Neuronal stem cell (in vitro differentiated cells): ENCODE results near the gene ERI3.

ENCODE experiments used
- DNase-seq: peaks from one replicate; pipeline ENCODE4 v3.0.0-alpha.2; 2013; ENCODE audit warnings: low spot score
- H2AFZ ChIP-seq: one replicate; pipeline ENCODE4 v1.6.1; 2013; ENCODE audit warnings: mild to moderate bottlenecking, low read length, inconsistent platforms
- H2AK5ac ChIP-seq: 2 replicates; pipeline ENCODE4 v1.6.1; 2013; ENCODE audit warnings: low read depth, mild to moderate bottlenecking, inconsistent platforms, low read length, moderate library complexity, mixed read lengths
- H2BK120ac ChIP-seq: 2 replicates; pipeline ENCODE4 v1.6.1; 2013; ENCODE audit warnings: low read depth, mild to moderate bottlenecking, inconsistent platforms, low read length, moderate library complexity, mixed read lengths
- H2BK12ac ChIP-seq: one replicate; pipeline ENCODE4 v1.6.1; 2013; ENCODE audit warnings: low read length, inconsistent platforms
- H2BK15ac ChIP-seq: 2 replicates; pipeline ENCODE4 v1.6.1; 2013; ENCODE audit warnings: mild to moderate bottlenecking, low read length, inconsistent platforms, mixed read lengths
- H2BK5ac ChIP-seq: one replicate; pipeline ENCODE4 v1.6.1; 2013; ENCODE audit warnings: inconsistent platforms, mild to moderate bottlenecking, low read length, moderate library complexity
- H3K14ac ChIP-seq: one replicate; pipeline ENCODE4 v1.6.1; 2013; ENCODE audit warnings: low read length, inconsistent platforms
- H3K18ac ChIP-seq: 2 replicates; pipeline ENCODE4 v1.6.1; 2013; ENCODE audit warnings: low read length, inconsistent platforms
- H3K23ac ChIP-seq: 2 replicates; pipeline ENCODE4 v1.6.1; 2013; ENCODE audit warnings: low read depth, mild to moderate bottlenecking, mixed read lengths, low read length, inconsistent platforms; ENCODE audit not compliant: poor library complexity
- H3K27ac ChIP-seq: replicated peaks from 3 replicates; pipeline ENCODE4 v1.5.1; 2013; ENCODE audit warnings: low read length, inconsistent platforms
- H3K27me3 ChIP-seq, 3 experiments: 2 replicates each; pipeline ENCODE4 v1.6.1; 2013; ENCODE audit warnings: low read length in 3 of 3, mild to moderate bottlenecking in 2 of 3, inconsistent platforms in 1 of 3, low read depth in 1 of 3, mixed read lengths in 1 of 3, moderate library complexity in 1 of 3; ENCODE audit not compliant: control insufficient read depth in 3 of 3, insufficient read depth in 3 of 3
- H3K36me3 ChIP-seq, 2 donors: replicated peaks in 1 of 2; 2 replicates each; pipeline ENCODE4 v1.6.1; 2013; ENCODE audit warnings: low read length in 2 of 2; ENCODE audit not compliant: control insufficient read depth in 2 of 2, insufficient read depth in 2 of 2
- H3K4ac ChIP-seq: 2 replicates; pipeline ENCODE4 v1.6.1; 2013; ENCODE audit warnings: inconsistent platforms, mild to moderate bottlenecking, low read length, moderate library complexity
- H3K4me1 ChIP-seq, 2 donors: 1 replicate in 1 of 2; 2 replicates in 1 of 2; pipeline ENCODE4 v1.6.1; 2013; ENCODE audit warnings: low read length in 2 of 2, low read depth in 1 of 2; ENCODE audit not compliant: control insufficient read depth in 2 of 2, insufficient read depth in 1 of 2
- H3K4me2 ChIP-seq: one replicate; pipeline ENCODE4 v1.6.1; 2013; ENCODE audit warnings: mild to moderate bottlenecking, low read length, inconsistent platforms; ENCODE audit not compliant: insufficient read depth, poor library complexity, severe bottlenecking
- H3K4me3 ChIP-seq, 2 donors: 2 replicates each; pipeline ENCODE4 v1.5.1; 2013; ENCODE audit warnings: low read length in 2 of 2, mild to moderate bottlenecking in 2 of 2, inconsistent platforms in 1 of 2, moderate library complexity in 1 of 2
- H3K79me1 ChIP-seq: one replicate; pipeline ENCODE4 v1.6.1; 2013; ENCODE audit warnings: low read depth, mild to moderate bottlenecking, inconsistent platforms, low read length, moderate library complexity
- H3K9ac ChIP-seq: one replicate; pipeline ENCODE4 v1.6.1; 2013; ENCODE audit warnings: mild to moderate bottlenecking, low read depth, low read length, inconsistent platforms; ENCODE audit not compliant: poor library complexity
- H3K9me3 ChIP-seq, 2 donors: replicated peaks in 1 of 2; 2 replicates each; pipeline versions ENCODE3 to v1.6.1; 2013; ENCODE audit warnings: low read length in 2 of 2, mild to moderate bottlenecking in 2 of 2, inconsistent platforms in 1 of 2, low read depth in 1 of 2, mixed read lengths in 1 of 2, moderate library complexity in 1 of 2; ENCODE audit not compliant: control insufficient read depth in 2 of 2, insufficient read depth in 1 of 2
- H4K8ac ChIP-seq: one replicate; pipeline ENCODE4 v1.6.1; 2013; ENCODE audit warnings: low read depth, mild to moderate bottlenecking, inconsistent platforms, low read length, moderate library complexity
- H4K91ac ChIP-seq: one replicate; pipeline ENCODE4 v1.6.1; 2013; ENCODE audit warnings: low read length, low read depth, mild to moderate bottlenecking, inconsistent platforms; ENCODE audit not compliant: poor library complexity
- WGBS, 2 donors: extraction: QIAGEN DNeasy Blood & Tissue Kit; methylation state at CpG; one replicate each; pipeline ENCODE4 v1.1.7; 2013; ENCODE audit warnings: missing lambda C conversion rate in 2 of 2, mixed read lengths in 1 of 2; ENCODE audit not compliant: insufficient read length in 2 of 2, insufficient replicate concordance in 1 of 2; ENCODE audit errors: extremely low coverage in 2 of 2; 5-methylcytosine and 5-hydroxymethylcytosine counted together

ERI3 gene

DNA sequence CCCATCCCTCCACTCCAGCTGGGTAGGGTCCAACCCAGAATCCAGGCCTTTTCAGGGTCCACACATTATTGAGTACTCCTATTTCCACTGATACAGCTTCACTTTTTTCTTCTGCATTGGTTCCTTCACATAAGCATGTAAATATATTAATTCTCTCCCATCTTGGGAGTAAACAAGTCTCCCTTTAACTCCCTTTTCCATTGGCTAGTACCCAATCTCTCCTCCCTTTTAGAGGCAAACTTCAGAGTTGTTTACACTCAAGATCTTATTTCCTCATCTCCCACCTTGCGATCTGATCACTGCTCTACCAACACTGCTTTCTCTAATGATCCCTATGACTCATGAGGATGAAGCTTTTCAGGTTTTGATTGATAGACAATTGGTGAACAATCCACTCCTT lies 121.5 kb downstream of the ERI3 start:
- H2BK12ac ChIP-seq: no peak overlapping the region
- no CpG with 5 or more reads among the region's 1 CpG for WGBS, 2 donors

DNA sequence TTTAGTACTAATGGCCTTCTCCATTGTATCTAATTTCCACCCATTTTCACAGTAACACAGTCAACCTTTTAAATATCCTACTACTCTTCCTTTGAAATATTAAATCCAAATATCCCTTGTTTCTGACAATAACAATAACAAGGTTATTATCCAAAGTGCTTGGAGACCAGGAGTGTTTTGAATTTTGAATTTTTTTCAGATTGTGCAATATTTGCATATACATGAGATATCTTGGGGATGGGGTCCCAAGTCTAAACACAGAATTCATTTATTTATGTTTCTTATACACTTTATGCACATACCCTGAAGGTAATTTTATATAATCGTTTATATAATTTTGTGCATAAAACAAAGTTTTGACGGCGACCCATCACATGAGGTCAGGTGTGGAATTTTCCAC lies 124.3 kb downstream of the ERI3 start:
- H3K9me3 ChIP-seq: peaks cover 7 to 9% of the 10 kb centered on the region in 2 donors
- H2BK12ac ChIP-seq: no peak overlapping the region
- DNase-seq: no peak
- no peak overlapping the region for H3K4me2 ChIP-seq
- no peak overlapping the region for H3K27ac ChIP-seq
- no peak overlapping the region for H3K9ac ChIP-seq
- no peak overlapping the region for H3K18ac ChIP-seq
- H3K4ac ChIP-seq: no peak overlapping the region
- H4K8ac ChIP-seq: no peak overlapping the region
- H2BK5ac ChIP-seq: no peak overlapping the region
- H4K91ac ChIP-seq: no peak overlapping the region
- WGBS, 2 donors: no CpG with 5 or more reads among the region's 3 CpGs
- H3K27me3 ChIP-seq: no peaks in the 10 kb centered on the region
- H3K14ac ChIP-seq: no peak overlapping the region
- H3K36me3 ChIP-seq: peaks cover 10 to 26% of the 10 kb centered on the region in 2 donors
- no peak overlapping the region for H2AK5ac ChIP-seq
- H2BK15ac ChIP-seq: no peak overlapping the region
- H2BK120ac ChIP-seq: no peak overlapping the region
- H3K4me1 ChIP-seq: peaks cover 0 to 2% of the 10 kb centered on the region in 2 donors
- H3K23ac ChIP-seq: no peak overlapping the region
- H3K4me3 ChIP-seq: no peak overlapping the region
- no peaks in the 10 kb centered on the region for H3K79me1 ChIP-seq
- no peak overlapping the region for H2AFZ ChIP-seq

More for the DNA sequence above, 121.5 kb downstream of the ERI3 start:
- Histone ChIP-seq H4K8ac (no peak overlapping the region), H3K4ac (no peak overlapping the region), H3K23ac (no peak overlapping the region), H2AK5ac (no peak overlapping the region), H3K9ac (no peak overlapping the region), H3K4me3 (no peak overlapping the region), H3K14ac (no peak overlapping the region), H2AFZ (no peak overlapping the region), H3K4me1 (peaks cover 2 to 12% of the 10 kb centered on the region in 2 donors), H3K4me2 (no peak overlapping the region), H3K9me3 (peaks cover 0 to 3% of the 10 kb centered on the region in 2 donors), H3K79me1 (no peaks in the 10 kb centered on the region), H4K91ac (no peak overlapping the region), H3K27me3 (no peaks in the 10 kb centered on the region), H2BK120ac (no peak overlapping the region), H3K36me3 (peaks cover 12 to 29% of the 10 kb centered on the region in 2 donors), H3K18ac (no peak overlapping the region), H2BK15ac (no peak overlapping the region), H3K27ac (no peak overlapping the region), H2BK5ac (no peak overlapping the region)
- no peak for DNase-seq

DNA sequence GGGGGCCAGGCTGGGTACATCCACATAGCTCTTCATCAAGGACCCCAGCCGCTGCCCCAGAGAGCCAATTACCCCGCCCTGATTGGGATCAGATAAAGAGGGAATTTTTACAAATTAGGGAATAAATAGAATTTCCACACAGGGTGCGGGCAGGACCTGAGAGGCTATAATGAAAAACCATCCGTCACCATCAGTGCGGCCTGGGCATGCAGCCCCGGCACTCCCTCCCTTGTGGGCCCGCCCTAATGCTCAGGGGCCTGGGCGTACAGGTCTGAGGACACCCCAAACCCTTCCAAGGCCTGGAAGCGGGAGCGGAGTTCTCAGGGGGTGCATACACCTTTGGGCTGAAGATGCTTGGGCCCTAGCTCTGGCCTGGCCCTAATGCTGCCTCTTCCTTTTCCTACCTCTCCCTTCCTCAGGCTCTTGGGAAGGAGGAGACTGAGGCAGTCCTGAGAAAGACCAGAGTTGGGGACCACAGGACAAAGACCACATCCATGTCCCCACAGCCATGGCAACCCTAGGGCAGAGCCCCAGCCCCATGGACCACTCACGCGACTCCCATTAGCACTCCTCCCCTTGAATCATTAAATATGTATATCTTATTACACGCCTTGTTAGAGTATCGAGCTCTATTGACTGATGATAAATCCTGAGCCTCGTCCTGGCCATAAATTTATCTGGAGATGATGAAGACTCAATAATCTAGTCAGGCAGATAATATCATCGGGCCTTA lies 125.5 kb downstream of the ERI3 start:
- no peak overlapping the region for H3K14ac ChIP-seq
- H3K4me2 ChIP-seq: no peak overlapping the region
- H3K27ac ChIP-seq: no peak overlapping the region
- peaks cover 12 to 15% of the 10 kb centered on the region in 2 donors for H3K9me3 ChIP-seq
- H3K79me1 ChIP-seq: no peaks in the 10 kb centered on the region
- no peak overlapping the region for H3K23ac ChIP-seq
- H3K4me3 ChIP-seq: no peak overlapping the region
- H2AFZ ChIP-seq: no peak overlapping the region
- H2AK5ac ChIP-seq: no peak overlapping the region
- no peak for DNase-seq
- H2BK15ac ChIP-seq: no peak overlapping the region
- WGBS, 2 donors: no CpG with 5 or more reads among the region's 16 CpGs
- H2BK120ac ChIP-seq: no peak overlapping the region
- H3K18ac ChIP-seq: no peak overlapping the region
- H4K8ac ChIP-seq: no peak overlapping the region
- H4K91ac ChIP-seq: no peak overlapping the region
- H3K36me3 ChIP-seq: peaks cover 13 to 31% of the 10 kb centered on the region in 2 donors
- no peak overlapping the region for H2BK5ac ChIP-seq
- no peaks in the 10 kb centered on the region for H3K27me3 ChIP-seq
- no peak overlapping the region for H3K4ac ChIP-seq
- no peaks in the 10 kb centered on the region for H3K4me1 ChIP-seq
- H3K9ac ChIP-seq: peak overlapping the region; percentile 4
- no peak overlapping the region for H2BK12ac ChIP-seq

DNA sequence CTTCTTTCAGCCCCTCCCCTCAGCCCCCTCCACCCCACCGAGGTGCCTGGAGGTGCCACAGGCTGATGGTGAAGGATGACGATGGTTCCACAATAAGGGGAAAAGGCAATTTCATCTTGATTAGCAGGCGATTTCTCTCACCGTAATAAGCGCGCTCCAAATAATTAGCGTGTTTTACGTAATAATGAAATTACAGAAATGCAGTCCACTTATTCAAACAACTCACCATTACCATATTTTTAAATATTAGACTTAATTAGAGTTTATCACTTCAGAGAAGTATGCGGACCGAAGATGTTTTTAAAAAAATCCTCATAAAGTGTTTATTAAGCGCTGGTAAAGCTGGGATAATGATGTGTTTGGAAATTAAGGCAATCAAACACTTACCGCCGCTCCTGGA lies 126.8 kb downstream of the ERI3 start:
- no peak overlapping the region for H4K91ac ChIP-seq
- H3K4ac ChIP-seq: no peak overlapping the region
- WGBS, 2 donors: no CpG with 5 or more reads among the region's 13 CpGs

More for the DNA sequence above, 126.8 kb downstream of the ERI3 start:
- no peak overlapping the region for H2BK120ac ChIP-seq
- H3K9me3 ChIP-seq: peaks cover 12 to 15% of the 10 kb centered on the region in 2 donors
- no peak overlapping the region for H4K8ac ChIP-seq
- no peak for DNase-seq
- H3K18ac ChIP-seq: no peak overlapping the region
- no peaks in the 10 kb centered on the region for H3K27me3 ChIP-seq
- H2AFZ ChIP-seq: no peak overlapping the region
- H2AK5ac ChIP-seq: no peak overlapping the region
- H3K36me3 ChIP-seq: peaks cover 13 to 32% of the 10 kb centered on the region in 2 donors
- H2BK12ac ChIP-seq: no peak overlapping the region
- no peak overlapping the region for H3K23ac ChIP-seq
- H3K4me3 ChIP-seq: no peak overlapping the region
- H3K79me1 ChIP-seq: no peaks in the 10 kb centered on the region
- H3K9ac ChIP-seq: no peak overlapping the region
- no peak overlapping the region for H2BK5ac ChIP-seq
- H3K14ac ChIP-seq: no peak overlapping the region
- H3K27ac ChIP-seq: no peak overlapping the region
- H3K4me2 ChIP-seq: no peak overlapping the region
- no peaks in the 10 kb centered on the region for H3K4me1 ChIP-seq
- H2BK15ac ChIP-seq: no peak overlapping the region
